Measurements from ENCODE around the gene NFIA.

The NFIA gene

GRCh38 chr1:61441723-61442262 is 359.4 kb downstream of the NFIA start:
- no peaks in the 10 kb centered on the region for H3K9me3 ChIP-seq (replicated peaks; ENCODE audit: insufficient read depth, low read length)
- no peak overlapping the region for H3K9ac ChIP-seq (ENCODE audit: low read length)
- no peak for DNase-seq
- H3F3A ChIP-seq (ENCODE audit: insufficient read depth, low read length), result no peaks in the 10 kb centered on the region
- H2AFZ ChIP-seq (ENCODE audit: low read length), result no peak overlapping the region
- H4K20me1 ChIP-seq (ENCODE audit: insufficient read depth, low read length), result no peaks in the 10 kb centered on the region
- no peaks in the 10 kb centered on the region for H3K79me2 ChIP-seq (ENCODE audit: low read length)
- H3K27ac ChIP-seq (ENCODE audit: low read length), result no peak overlapping the region
- H3K9me2 ChIP-seq (replicated peaks; ENCODE audit: insufficient read depth, low read length), result no peaks in the 10 kb centered on the region
- H3K4me3 ChIP-seq (ENCODE audit: low read length), result no peak overlapping the region
- H3K27me3 ChIP-seq (replicated peaks; ENCODE audit: insufficient read depth, low read length), result no peaks in the 10 kb centered on the region
- no peak overlapping the region for H3K4me2 ChIP-seq (ENCODE audit: low read depth, low read length)
- H3K4me1 ChIP-seq (ENCODE audit: low read length), result peaks cover under 1% of the 10 kb centered on the region; the same call in 1 of the 2 replicates
- H3K36me3 ChIP-seq (replicated peaks; ENCODE audit: insufficient read depth, low read length), result no peaks in the 10 kb centered on the region
- TF ChIP-seq EZH2phosphoT487 (IDR thresholded peaks at IDR 0.05; ENCODE audit: low read length) (no peak), EZH2 (optimal IDR thresholded peaks at IDR 0.05; ENCODE audit: low read depth, low read length) (no peak)
- TF ChIP-seq, protein P1, sequence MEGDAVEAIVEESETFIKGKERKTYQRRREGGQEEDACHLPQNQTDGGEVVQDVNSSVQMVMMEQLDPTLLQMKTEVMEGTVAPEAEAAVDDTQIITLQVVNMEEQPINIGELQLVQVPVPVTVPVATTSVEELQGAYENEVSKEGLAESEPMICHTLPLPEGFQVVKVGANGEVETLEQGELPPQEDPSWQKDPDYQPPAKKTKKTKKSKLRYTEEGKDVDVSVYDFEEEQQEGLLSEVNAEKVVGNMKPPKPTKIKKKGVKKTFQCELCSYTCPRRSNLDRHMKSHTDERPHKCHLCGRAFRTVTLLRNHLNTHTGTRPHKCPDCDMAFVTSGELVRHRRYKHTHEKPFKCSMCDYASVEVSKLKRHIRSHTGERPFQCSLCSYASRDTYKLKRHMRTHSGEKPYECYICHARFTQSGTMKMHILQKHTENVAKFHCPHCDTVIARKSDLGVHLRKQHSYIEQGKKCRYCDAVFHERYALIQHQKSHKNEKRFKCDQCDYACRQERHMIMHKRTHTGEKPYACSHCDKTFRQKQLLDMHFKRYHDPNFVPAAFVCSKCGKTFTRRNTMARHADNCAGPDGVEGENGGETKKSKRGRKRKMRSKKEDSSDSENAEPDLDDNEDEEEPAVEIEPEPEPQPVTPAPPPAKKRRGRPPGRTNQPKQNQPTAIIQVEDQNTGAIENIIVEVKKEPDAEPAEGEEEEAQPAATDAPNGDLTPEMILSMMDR (IDR thresholded peaks at IDR 0.05; ENCODE audit: low read length), result no peak

- no peak for DNase-seq
- no peaks in the 10 kb centered on the region for H3K9me2 ChIP-seq (replicated peaks; ENCODE audit: insufficient read depth, low read length)
- H3F3A ChIP-seq (ENCODE audit: insufficient read depth, low read length), result no peaks in the 10 kb centered on the region
- no peaks in the 10 kb centered on the region for H3K79me2 ChIP-seq (ENCODE audit: low read length)
- no peak for TF ChIP-seq EZH2phosphoT487 (IDR thresholded peaks at IDR 0.05; ENCODE audit: low read length)
- TF ChIP-seq EZH2 (optimal IDR thresholded peaks at IDR 0.05; ENCODE audit: low read depth, low read length), result no peak
- TF ChIP-seq, protein P1 (IDR thresholded peaks at IDR 0.05; ENCODE audit: low read length), result no peak
- no peaks in the 10 kb centered on the region for H3K27me3 ChIP-seq (replicated peaks; ENCODE audit: insufficient read depth, low read length)
- H3K27ac ChIP-seq (ENCODE audit: low read length), result no peak overlapping the region
- no peaks in the 10 kb centered on the region for H4K20me1 ChIP-seq (ENCODE audit: insufficient read depth, low read length)
- H2AFZ ChIP-seq (ENCODE audit: low read length), result no peak overlapping the region
- no peaks in the 10 kb centered on the region for H3K4me1 ChIP-seq (ENCODE audit: low read length)
- no peaks in the 10 kb centered on the region for H3K9me3 ChIP-seq (replicated peaks; ENCODE audit: insufficient read depth, low read length)
- no peak overlapping the region for H3K9ac ChIP-seq (ENCODE audit: low read length)
- no peak overlapping the region for H3K4me2 ChIP-seq (ENCODE audit: low read depth, low read length)
- no peaks in the 10 kb centered on the region for H3K36me3 ChIP-seq (replicated peaks; ENCODE audit: insufficient read depth, low read length)
- no peak overlapping the region for H3K4me3 ChIP-seq (ENCODE audit: low read length)
These were observed 360.2 kb downstream of the NFIA start for GRCh38 chr1:61442544-61442943.

DNA sequence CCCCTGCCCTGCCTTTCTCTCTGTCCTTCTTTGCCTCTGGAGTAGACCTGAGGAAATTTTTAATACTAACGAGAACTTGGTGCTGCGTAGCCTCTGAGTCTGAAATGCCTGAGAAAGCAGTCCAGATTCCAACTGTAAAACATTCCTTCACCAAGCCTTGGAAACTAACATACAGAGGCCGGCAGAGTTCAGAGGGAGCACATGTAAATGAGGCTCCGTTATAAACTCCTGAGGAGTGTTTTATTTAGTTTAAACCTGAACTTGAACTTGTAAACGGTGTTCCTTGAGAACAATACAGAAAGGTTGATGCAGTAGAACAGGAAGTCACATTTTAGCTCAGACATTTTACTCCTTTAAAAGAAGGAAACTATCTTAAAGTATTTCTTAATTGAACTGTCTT is 361.9 kb downstream of the NFIA start:
- Histone ChIP-seq H3K9ac (ENCODE audit: low read length) (no peak overlapping the region), H3K36me3 (replicated peaks; ENCODE audit: insufficient read depth, low read length) (no peaks in the 10 kb centered on the region), H2AFZ (ENCODE audit: low read length) (no peak overlapping the region), H3K27ac (ENCODE audit: low read length) (no peak overlapping the region), H3K4me3 (ENCODE audit: low read length) (no peak overlapping the region), H3F3A (ENCODE audit: insufficient read depth, low read length) (no peaks in the 10 kb centered on the region), H3K4me2 (ENCODE audit: low read depth, low read length) (no peak overlapping the region), H3K9me3 (replicated peaks; ENCODE audit: insufficient read depth, low read length) (no peaks in the 10 kb centered on the region), H3K79me2 (ENCODE audit: low read length) (no peaks in the 10 kb centered on the region), H3K4me1 (ENCODE audit: low read length) (no peaks in the 10 kb centered on the region), H4K20me1 (ENCODE audit: insufficient read depth, low read length) (no peaks in the 10 kb centered on the region), H3K27me3 (replicated peaks; ENCODE audit: insufficient read depth, low read length) (no peaks in the 10 kb centered on the region), H3K9me2 (replicated peaks; ENCODE audit: insufficient read depth, low read length) (no peaks in the 10 kb centered on the region)
- TF ChIP-seq, protein P1 (IDR thresholded peaks at IDR 0.05; ENCODE audit: low read length), result no peak
- no peak for TF ChIP-seq EZH2phosphoT487 (IDR thresholded peaks at IDR 0.05; ENCODE audit: low read length)
- TF ChIP-seq EZH2 (optimal IDR thresholded peaks at IDR 0.05; ENCODE audit: low read depth, low read length), result no peak
- DNase-seq, result no peak
